NOMO-1 treated with dmso at 0.1 percent for 144 hours (cell line): ENCODE results near the gene STK26.
"Not testable (repeated sequence)": the region's sequence is repeated elsewhere in the genome, so short reads cannot be mapped to it uniquely, and the experiment has no call there.

ENCODE experiments used
- DNase-seq: peaks from one replicate; lab custom pipeline; 2025; ENCODE audit not compliant: unreplicated experiment; lab: John Stamatoyannopoulos, UW

STK26 gene

DNA sequence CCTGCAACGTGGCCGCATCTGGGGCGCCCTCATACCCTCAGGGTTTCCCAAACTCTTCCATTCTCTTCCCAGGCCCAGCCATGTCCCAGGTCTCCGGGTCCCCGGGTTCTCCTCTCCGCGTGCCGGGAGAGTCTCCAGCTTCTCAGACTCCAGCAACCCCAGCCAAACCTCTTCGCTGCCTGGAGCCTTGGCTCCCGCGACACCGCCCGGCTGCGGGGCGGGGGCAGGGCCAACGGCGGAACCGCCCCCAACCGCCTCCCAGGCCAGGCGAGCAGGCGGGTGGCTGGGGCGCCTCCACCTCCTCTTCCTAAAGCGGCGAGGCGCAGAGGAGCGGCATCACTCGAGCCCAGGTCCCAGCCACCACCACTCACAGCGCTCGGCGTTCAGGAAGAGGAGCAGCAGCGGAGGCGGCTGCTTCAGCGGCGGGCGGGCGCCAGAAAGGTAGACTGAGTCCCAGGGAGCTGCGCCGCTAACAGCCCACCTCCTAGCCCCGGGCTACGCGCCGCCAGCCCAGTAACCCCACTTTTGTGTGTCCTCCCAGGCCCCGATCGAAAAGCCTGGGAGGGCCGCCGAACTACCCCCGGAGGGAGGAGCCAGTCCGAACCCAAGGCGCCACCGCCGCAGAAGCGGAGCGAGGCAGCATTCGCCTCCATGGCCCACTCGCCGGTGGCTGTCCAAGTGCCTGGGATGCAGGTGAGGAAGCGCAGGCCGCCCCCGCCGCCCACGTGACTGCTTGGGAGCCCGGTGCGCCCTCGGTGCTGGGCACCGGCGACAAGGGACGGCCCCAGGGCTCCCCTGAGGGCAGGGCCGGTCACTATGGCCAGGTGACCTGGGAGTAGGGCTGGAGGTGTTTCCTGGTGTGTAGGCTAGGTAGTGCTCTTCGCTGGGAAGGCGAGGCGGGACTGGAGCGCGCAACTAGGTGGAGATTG, at the start of gene STK26:
TSS of gene STK26 (plus strand) at position 336 of the 929 bp plus-strand sequence. CDS start at position 652, 316 bp downstream.
- DNase-seq, result peak; percentile 75

DNA sequence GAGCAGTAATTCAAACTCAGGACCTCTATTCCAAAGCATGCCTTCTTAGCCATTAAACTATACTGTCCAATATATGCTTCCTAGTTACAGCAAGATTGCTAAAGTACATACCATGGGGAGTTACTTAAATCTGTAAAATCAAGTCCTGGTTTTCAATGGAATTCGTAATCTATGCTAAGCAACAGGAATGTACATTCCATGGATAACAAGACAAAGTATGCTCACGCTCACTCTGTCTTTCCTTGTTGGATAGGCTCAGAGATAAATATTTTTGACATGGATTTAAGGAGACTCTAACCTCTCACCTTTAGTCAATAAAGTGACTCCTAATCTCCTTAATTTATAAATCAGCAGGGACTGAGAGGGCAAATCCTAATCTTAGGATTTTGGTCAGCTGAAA, 47.3 kb upstream of the STK26 start:
- DNase-seq, result no peak

DNA sequence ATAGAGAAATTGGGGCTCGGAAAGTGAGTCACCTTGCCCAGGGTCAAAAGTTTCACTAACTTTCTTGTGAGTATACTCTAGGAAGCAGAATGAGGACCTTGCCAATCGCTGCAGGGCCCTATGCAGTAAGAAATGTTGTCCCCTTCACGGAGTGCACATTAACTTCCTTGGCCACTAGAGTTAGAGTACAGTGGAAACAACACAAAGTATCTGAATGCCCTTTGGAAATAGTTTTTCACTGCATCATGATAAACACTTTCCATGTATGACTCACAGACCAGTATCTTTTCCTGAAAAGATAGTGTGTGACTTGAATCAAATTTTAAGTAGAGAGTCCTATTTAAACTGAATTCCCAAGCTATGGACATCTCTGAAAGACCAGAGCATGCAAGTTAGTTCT, 45.5 kb upstream of the STK26 start:
- no peak for DNase-seq

DNA sequence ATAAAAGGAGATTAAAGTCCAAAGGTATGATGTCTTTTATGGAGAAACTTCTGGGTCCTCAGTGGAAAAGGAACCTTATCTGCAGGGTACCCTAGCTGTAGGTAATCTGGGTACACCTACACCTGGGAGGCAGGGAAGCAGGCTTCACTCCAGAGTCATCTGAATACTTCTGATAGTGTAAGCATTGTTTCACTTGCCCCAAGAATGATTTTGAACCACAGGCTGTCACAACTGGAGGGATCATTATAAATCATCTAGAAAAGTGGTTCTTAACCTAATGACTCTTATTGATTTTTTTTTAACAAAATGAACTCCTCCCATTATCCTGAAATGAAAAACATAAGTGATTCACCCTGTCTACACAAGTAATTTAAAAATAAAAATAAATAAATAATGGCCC, 44.0 kb upstream of the STK26 start:
- no peak for DNase-seq

DNA sequence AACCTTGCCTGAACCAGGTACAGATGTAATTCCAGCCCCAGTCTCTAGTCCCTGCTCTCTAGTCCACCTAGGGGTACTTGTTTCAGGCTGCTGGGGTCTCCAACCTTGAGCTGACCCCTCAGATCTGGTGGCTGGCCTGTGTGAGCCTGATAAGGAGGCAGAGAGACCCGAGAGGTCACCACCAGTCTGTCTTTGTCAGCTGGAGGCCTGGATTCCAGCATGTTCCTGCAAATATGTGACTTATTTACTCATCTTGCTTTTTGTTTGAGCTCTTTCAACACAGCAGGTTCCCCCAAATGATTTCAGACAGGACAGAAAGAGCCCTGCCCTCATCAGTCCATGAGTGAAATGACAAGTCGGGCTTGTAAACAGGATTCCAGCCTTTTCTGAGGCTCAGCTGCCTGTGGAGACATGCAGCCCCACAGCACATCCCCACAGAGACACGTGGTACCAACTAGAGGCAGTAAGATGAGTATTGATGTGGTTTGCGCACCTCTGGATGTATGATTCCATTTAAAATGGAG, 37.5 kb upstream of the STK26 start:
- no peak for DNase-seq

DNA sequence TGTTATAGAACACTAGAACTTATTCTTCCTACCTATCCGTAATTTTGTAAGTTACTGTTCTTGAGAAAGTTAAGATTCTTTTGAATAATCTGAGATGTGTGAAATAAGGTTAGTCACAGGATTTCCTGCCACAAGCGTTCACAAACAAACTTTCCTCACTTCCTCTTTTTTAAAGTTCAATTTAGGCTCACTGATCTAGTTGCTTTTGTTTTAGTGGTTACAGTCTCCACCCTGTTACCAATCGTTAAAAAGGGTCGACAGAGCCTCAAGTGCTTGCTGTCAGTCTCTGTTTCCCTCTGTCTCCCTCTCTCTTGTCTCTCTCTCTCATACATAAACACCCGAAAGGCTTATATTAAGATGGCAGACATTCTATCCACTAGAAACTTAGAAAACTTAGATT, 35.9 kb upstream of the STK26 start:
- DNase-seq, result peak; percentile 74

DNA sequence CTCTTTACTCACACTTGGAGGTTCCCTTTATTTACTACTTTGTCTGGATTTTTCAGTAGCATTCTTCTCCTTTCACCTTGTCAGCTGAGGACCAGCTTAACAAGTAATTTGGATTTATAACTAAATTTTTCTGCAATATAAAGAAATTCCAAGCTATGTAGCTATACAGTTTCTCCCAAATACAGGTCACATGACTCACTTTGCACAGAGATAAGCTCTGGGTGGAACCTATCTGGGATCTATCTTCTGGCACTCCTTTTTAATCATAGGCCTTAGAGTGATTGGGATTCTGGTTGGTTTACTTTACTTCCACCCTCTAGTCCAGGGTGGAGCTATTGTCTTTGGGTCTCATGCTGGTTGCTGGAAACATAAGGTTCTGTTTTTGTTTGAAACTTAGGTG, 34.9 kb upstream of the STK26 start:
- DNase-seq, result no peak

DNA sequence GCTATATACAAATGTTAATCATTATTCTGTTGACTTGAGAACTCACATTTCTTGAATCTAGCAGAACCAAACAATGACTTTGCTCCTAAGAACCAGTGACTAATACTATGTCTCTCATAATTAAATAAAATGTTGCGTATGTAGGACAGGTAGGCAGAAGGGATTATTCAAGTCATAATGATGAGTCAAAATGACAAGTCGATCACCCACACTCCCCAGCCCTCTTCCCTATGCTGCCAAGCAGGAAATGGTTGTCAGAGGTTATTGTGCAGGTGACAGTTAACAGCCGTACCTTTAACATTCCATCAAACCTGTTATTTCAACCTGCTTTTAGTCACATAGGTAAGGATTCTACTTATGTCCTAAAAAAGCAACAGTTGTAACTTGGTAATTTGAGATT, 22.0 kb upstream of the STK26 start:
- no peak for DNase-seq

DNA sequence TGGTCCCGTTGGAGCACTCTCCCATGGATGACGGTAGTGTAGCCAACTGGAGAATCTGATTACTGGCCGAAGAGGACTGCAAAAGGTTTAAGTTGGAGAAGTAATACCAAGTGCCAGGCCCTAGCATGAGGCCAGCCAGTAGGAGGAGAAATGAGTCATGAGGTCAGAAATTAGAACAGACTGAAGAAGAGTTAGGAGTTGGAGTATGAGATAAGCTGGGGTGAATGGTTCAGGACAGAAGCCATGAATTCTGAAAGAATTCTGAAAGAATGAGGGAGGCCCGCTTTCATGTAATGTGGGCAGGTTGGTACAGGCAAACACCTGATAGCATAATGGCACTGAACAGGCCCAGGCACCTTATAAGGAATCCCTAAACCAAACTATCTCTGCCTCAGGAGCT, 18.4 kb upstream of the STK26 start:
- no peak for DNase-seq

DNA sequence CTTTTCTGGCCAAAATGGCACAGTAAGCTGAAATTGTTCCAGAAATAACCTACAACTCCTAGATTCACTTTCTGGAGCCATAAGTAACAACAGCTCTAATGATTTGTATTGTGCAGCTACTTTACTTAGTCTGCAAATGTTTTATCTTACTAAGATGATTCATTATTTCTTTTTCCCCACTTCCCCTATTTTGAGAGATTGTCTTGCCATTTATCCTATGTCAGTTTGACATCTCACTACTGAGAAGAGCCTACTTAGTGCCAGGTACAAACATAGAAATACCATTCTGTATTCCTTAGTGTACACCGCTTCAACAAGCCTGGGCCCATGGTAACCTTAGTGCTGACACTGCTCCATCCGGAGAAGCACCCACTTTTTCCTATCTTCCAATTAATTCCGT, 13.8 kb upstream of the STK26 start:
- no peak for DNase-seq

DNA sequence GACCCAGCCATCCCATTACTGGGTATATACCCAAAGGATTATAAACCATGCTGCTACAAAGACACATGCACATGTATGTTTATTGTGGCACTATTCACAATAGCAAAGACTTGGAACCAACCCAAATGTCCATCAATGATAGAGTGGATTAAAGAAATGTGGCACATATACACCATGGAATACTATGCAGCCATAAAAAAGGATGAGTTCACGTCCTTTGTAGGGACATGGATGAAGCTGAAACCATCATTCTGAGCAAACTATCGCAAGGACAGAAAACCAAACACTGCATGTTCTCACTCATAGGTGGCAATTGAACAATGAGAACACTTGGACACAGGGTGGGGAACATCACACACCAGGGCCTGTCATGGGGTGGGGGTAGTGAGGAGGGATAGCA, 12.9 kb upstream of the STK26 start:
- DNase-seq, result not testable (repeated sequence)

DNA sequence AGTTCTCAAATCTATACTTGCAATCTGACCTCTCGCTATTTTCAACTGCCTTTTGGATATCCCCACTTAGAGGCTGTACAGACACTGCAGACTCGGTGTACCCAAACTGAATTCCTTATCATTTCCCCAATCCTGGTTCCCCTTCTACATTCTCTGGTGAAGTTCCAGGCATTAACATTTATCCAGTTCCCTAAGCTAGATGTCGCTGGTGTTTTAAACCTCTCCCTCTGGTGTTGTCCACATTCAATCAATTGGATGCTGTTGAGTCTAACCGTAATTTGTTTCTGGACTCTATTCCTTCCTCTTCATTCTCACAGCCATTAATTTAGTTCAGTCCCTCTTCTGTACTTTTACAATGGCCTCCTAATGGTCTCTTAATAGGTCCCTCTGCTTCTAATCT, 7.2 kb upstream of the STK26 start:
- no peak for DNase-seq

DNA sequence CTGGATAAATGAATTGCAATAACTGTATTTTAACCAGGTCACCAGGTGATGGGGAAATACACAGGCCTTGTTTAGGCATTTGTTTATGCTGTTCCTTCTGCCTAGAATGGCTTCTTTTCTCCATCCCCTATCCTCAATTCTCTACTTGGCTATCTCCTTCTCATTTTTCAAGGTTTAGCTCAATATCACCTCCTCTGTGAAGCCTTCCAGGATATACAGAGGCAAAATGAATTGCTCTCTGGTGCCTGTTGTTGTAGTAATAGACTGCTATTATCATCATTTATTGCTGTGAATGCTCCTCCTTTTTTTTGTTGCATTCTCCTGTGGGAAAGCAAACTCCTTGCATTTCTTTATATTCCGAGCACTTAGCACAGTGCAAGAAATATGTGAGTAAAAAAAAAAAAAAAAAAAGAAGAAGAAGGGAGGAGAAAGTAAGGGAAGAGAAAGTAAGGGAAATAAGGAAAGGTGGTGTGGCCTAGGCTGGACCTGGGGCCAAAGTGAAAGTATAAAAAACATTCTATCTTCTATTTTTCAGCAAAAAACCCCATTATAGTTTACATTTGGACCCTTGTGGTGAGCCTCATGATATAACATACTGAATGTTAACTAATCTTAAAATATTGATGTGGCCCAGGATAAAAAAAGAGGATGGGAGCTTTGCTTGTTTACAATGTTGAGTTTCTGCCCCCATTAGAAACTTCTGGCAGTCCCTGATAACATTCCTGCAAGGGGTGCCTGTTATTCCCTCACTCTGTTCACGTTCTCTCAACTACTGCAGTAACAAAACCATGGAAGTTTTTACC, 6.3 kb upstream of the STK26 start:
- no peak for DNase-seq

DNA sequence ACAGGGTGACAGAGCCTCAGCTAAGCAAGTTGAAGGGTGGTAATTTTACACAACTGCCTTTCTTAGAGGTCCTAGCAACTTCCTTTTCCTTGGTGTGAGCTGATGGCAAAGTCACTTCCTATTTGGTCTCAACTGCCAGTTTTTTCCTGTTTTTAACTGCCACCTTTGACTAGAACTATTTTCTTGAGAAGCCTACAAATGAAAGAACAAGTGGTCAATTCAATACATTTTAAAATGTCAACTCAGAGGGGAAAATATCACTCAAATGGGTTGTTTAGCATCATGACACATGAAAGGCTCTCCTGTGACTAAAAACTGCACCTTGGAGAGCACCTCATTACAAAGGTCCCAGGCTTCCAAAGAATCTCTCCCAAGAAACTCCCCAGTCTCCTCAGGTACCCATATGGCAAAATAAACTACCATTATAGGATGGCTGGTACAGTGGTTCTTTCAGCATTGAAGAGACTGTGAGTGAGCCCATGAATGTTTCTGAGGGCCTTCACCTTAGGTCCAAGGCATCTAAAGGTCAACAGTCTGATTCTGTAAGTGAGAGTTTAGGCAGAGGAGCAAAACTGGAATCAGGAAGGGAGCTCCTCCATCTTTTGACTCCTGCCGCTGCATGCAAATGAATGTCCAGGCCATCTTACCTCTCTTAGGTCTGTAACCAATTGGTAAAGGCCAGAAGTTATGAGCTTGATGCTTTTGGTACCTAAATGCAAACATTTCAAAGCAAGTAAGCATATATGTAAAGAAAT, 5.5 kb upstream of the STK26 start:
- DNase-seq, result peak; percentile 37

DNA sequence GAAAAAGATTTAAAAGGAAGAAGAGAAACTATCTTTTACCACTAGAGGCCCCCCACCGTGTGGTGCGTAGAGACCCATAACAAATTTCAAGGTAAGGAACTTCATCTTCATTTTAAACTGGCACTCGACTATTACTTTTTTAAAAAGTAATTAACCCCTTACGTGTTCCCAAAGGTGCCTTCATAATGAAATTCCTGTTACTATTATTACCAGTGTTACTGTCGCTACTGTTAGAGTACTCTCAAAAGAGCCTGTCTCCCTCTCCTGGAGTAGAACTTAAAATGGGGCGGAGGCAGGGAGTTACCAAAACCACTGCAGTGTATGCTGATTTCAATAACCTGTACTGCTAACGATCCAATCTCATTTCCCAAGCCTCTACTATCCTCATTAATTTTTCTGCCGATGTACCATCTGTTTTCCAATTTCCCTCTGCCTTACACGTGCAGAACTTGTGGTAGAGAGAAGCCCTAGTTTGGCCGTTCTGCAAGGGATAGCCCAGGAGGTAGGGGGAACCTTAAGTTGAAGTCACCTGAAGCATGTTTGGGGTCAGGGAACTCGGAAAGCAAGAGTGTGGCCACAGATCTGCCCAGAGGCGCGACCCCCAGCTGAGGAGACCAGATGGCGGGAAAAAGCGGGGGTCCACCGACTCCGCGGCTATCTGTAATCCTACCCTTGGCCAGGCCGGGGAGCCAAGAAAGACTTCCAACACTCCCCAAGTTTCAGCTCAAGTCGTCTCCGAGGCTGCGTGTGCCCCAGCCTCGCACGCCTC, 720 bp upstream of the STK26 start:
- DNase-seq, result no peak

DNA sequence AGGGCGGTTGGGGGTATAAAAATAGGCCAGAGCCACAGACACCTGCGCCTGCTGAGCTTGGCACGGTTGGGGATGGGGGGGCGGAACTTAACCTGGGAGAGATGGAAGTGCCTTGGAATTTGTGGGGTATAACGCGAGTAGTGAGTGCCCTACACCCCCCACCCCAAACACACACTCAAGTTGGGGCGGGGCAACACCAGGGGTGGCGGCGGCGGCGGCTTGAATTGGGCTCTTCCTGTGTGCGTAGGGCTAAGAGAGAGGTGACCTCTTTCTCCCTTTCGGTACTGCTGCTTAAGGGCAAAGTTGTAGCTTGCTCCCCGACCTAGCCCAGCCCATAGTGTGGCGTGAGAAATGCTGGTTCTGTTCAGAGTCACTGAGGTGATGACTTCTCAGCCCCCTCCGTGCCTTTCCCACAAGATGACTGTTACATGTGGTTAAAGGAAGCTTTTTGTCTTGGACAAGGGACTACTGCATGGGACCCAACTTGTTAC, 839 bp downstream of the STK26 start:
- DNase-seq, result no peak

DNA sequence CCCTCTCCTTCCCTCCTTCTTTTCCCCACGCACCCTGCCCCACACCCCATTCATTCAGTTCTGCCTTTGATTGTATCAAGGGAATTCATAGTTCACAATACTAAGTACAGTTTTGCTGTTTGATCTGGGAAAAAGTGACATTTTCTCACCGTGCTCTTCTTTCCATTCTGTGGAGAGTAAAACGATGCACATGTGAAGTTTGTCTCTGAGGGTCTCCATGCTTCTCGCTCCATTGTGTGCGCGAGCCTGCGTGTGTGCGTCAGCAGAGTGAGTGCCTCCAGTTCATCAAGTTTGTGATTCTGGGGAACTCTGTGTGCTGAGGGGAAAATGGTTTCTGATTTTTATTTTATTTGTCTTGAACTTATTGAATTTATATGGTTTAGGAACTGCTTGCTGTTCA, 1.9 kb downstream of the STK26 start:
- DNase-seq, result no peak

DNA sequence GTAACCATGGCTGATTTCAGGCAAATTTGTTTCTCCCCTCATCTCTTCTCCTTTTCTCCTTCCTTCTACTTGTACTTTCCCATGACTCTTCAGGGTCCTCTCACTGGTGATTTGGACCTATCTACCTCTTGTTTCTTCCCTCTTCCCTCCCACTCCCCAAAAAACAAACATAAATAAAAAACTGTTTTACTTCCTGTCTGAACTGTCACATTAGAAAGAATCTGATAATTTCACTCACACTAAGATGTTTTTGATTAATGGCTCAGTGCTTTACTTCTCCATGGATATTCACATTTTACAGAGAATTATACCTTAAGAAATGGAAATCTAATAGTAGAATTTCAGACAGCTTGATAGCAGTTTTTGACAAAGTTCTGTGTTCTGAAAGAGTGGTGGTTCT, 7.2 kb downstream of the STK26 start:
- DNase-seq, result no peak

DNA sequence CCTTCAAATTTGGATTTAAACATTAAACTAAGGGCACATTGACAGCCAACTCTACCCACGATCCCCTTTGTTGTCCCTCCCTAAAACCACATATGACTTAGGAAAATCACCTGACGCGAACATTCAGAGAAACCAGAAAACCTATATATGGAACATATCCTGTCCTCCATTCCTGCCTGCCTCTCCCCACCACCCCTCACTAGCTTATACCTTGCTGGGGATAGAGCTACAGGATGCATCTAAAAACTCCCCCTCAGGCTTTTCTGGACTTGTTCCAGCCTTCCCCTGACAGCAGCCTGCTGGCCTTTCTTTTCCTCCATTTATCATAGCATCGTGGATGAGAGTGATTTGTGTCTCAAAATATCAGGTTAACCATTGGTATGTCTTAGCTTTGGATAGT, 8.8 kb downstream of the STK26 start:
- DNase-seq, result no peak

DNA sequence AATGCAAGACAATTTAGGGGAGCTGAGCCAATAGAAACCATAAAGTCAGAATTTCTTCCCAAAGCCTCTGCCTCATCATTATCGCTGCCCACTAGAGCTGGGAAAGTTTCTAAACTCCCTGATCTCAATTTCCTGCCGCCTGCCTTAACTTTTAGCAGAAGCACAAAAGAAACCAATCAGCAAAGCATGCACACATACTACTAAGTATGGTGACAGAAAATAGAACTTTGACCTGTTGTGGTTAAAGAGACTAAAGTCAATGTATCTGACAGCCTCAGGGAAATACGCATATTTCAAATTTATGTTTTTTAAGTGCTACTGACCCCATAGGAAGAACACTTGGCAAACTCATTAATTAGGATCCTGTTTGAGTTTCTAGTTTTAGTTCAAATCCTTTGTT, 10.1 kb downstream of the STK26 start:
- no peak for DNase-seq
